Right cardiac atrium (tissue), 5 donors: Measurements from ENCODE around the gene GNAI2. TPM values are rescaled to one million over a fixed set of nuclear protein-coding genes. Genes with fewer than 3 reads are reported as not detected.

Experiments used
- ATAC-seq, 2 donors: fragments of 200-7000 bp; cut with Tn5 transposase; one replicate each; pipeline versions ENCODE4 v1.8.0 to v1.9.1; 2020; ENCODE audit warnings: moderate library complexity in 2 of 2, mild to moderate bottlenecking in 1 of 2
- DNase-seq, 3 donors: peaks; one replicate each; pipeline ENCODE4 v3.0.0-alpha.2; 2020
- H3K27ac ChIP-seq: one replicate; pipeline ENCODE4 v1.5.1; 2013; ENCODE audit warnings: mild to moderate bottlenecking, low read length, control low read depth, moderate library complexity
- H3K27me3 ChIP-seq: one replicate; pipeline ENCODE4 v1.6.1; 2013; ENCODE audit not compliant: control insufficient read depth, insufficient read depth
- H3K4me1 ChIP-seq: one replicate; pipeline ENCODE4 v1.6.1; 2013; ENCODE audit warnings: low read length; ENCODE audit not compliant: control insufficient read depth, insufficient read depth
- H3K4me3 ChIP-seq: one replicate; pipeline ENCODE4 v1.5.1; 2013; ENCODE audit warnings: low read length, control low read depth
- H3K9me3 ChIP-seq: one replicate; pipeline ENCODE4 v1.6.1; 2013; ENCODE audit warnings: low read length; ENCODE audit not compliant: control insufficient read depth
- WGBS: extraction: QIAGEN DNeasy Blood & Tissue Kit; methylation state at CpG from one replicate; pipeline ENCODE4 v1.1.7; 2013; 5-methylcytosine and 5-hydroxymethylcytosine counted together
- intact Hi-C, 4 donors: fragments of 100-400 bp; cut with DNase I; formaldehyde crosslinking; loops; one replicate each; pipeline versions ENCODE4 v1.11.0 to v1.14.0; 2022 to 2023
- polyA plus RNA-seq: library from polyadenylated mRNA; stranded (reverse); fragments of 200-250 nt; gene quantifications from one replicate; pipeline ENCODE4 v1.2.3, GENCODE V29; 2013
- total RNA-seq, 4 donors: library from RNA; stranded (reverse); fragmentation: NEBNext Ultra II Directional; extraction: Animal tissue kit (Norgen Biotek cat#: 25700); gene quantifications; one replicate each; pipeline ENCODE4 v1.2.1, GENCODE V29; 2021
- donor health status: healthy with polysubstance abuse.
- donor health status: DM: no; HTN: yes; CAD: no.
- donor health status: DM: no; HTN: no; CAD: no.
- donor health status: DM: no; HTN: yes; CAD: no; lungs with severe emphysema.
- donor health status: DM: yes; HTN: yes; CAD: no.

GNAI2 gene
- total and polyA plus RNA-seq, 5 donors = 122 to 149 (median 148) TPM

- Histone ChIP-seq H3K4me3 (no peak overlapping the region), H3K27me3 (no peaks in the 10 kb centered on the region), H3K27ac (no peak overlapping the region), H3K4me1 (no peaks in the 10 kb centered on the region), H3K9me3 (no peaks in the 10 kb centered on the region)
- intact Hi-C loops = loop anchor here in 2 of 4 donors (5.0 kb wide), 2 partner anchors 33 to 78 kb away; no protein-coding TSS in a partner anchor
- DNase-seq (peak; percentile 64 to 88 (median 86)), ATAC-seq (peak; percentile 71 to 75)
- 10% methylated on average over 70 of the region's 70 CpGs for whole genome bisulfite sequencing
Measured at GRCh38 chr3:50194128-50194902, 41.7 kb upstream of the GNAI2 start.

DNA sequence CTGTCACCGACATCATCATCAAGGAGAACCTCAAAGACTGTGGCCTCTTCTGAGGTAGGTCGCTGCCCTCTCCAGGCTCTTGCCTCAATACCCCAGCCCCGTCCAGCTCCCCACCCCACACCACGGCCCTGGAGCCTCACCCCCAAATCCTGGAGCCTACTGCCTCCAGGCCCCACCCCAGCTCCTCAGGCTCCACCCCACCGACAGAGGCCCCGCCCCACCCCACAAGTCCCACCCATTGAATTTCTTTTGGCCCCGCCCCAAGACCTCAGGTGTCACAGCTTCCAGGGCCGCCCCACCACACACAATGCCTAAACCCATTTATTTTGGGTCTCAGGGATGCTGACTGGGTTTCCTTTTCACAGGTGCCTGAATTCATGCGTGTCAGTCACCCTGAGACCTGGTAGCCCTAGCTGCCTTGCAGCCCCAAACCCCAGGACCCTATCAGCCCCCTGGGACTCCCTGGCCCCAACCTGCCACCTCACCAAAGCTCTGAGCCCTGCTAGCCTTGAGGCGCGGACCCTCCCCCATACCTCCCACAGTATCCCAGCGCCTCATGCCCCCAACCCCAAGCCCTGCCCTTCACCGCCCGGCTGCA, 41.0 kb upstream of the GNAI2 start:
- peak; percentile 39 to 40 for ATAC-seq
- Histone ChIP-seq H3K4me3 (no peak overlapping the region), H3K27ac (no peak overlapping the region), H3K9me3 (no peaks in the 10 kb centered on the region), H3K27me3 (no peaks in the 10 kb centered on the region), H3K4me1 (no peaks in the 10 kb centered on the region)
- peak in 2 of 3 donors; percentile 56 to 60 for DNase-seq
- 59% methylated on average over 14 of the region's 14 CpGs for WGBS
- intact Hi-C loops = loop anchor here in 2 of 4 donors (5.0 kb wide), 2 partner anchors 32 to 77 kb away; no protein-coding TSS in a partner anchor

GRCh38 chr3:50195501-50196252, 40.3 kb upstream of the GNAI2 start:
- 61% methylated on average over 4 of the region's 4 CpGs for WGBS
- Histone ChIP-seq H3K4me3 (no peak overlapping the region), H3K9me3 (no peaks in the 10 kb centered on the region), H3K27me3 (no peaks in the 10 kb centered on the region), H3K4me1 (no peaks in the 10 kb centered on the region), H3K27ac (no peak overlapping the region)
- no peak for ATAC-seq
- peak in 2 of 3 donors; percentile 48 to 50 for DNase-seq
- intact Hi-C loops = loop anchor here in 1 of 4 donors (5.0 kb wide), 1 partner anchor 77 kb away; no protein-coding TSS in a partner anchor

DNA sequence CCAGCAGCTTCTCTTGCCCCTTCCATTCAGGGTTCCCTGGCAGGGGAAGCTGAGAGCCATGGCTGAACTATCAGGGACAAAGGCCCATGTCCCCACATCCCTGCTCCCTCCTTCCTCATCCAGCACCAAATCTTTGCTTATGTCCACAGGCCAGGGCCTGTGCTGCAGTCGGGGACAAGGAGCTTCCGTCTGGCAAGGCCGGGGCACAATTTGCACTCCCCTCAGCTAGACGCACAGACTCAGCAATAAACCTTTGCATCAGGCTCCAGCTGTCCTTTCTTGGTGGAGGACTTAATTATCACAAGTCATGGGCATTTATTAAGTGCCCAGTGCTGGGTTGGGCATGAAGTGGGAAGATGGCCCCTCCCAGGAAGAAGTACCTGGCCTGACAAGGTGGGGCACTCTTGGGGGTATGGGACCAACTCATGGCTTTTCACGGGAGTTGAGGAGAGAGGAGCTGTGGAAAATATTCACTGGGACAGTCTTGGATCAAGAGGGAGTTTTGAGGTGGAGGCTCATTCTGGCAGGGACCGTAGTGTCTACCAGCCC, 39.7 kb upstream of the GNAI2 start:
- 70% methylated on average over 6 of the region's 6 CpGs for WGBS
- Histone ChIP-seq H3K27me3 (no peaks in the 10 kb centered on the region), H3K4me1 (no peaks in the 10 kb centered on the region), H3K4me3 (no peak overlapping the region), H3K9me3 (no peaks in the 10 kb centered on the region), H3K27ac (no peak overlapping the region)
- DNase-seq (peak in 2 of 3 donors; percentile 7 to 17), ATAC-seq (no peak)
- intact Hi-C loops = loop anchor here in 1 of 4 donors (5.0 kb wide), 1 partner anchor 76 kb away; no protein-coding TSS in a partner anchor

- ATAC-seq (no peak), DNase-seq (peak in 1 of 3 donors; percentile 33)
- 81% methylated on average over 10 of the region's 10 CpGs for WGBS
- no peaks in the 10 kb centered on the region for H3K27me3 ChIP-seq
- no peaks in the 10 kb centered on the region for H3K9me3 ChIP-seq
- H3K27ac ChIP-seq = no peak overlapping the region
- no peaks in the 10 kb centered on the region for H3K4me1 ChIP-seq
- intact Hi-C loops = no loop called here
- H3K4me3 ChIP-seq = no peak overlapping the region
Measured at GRCh38 chr3:50201573-50202315, 34.3 kb upstream of the GNAI2 start.

GRCh38 chr3:50202353-50203112, 33.5 kb upstream of the GNAI2 start:
- Histone ChIP-seq H3K4me3 (no peak overlapping the region), H3K9me3 (no peaks in the 10 kb centered on the region), H3K27ac (no peak overlapping the region), H3K27me3 (no peaks in the 10 kb centered on the region), H3K4me1 (no peaks in the 10 kb centered on the region)
- peak in 1 of 3 donors; percentile 46 for DNase-seq
- intact Hi-C loops = no loop called here
- no peak for ATAC-seq
- 86% methylated on average over 16 of the region's 16 CpGs for WGBS

GRCh38 chr3:50203113-50203808, 32.7 kb upstream of the GNAI2 start:
- no peak overlapping the region for H3K4me3 ChIP-seq
- DNase-seq (peak in 2 of 3 donors; percentile 6 to 56), ATAC-seq (no peak)
- intact Hi-C loops = no loop called here
- no peaks in the 10 kb centered on the region for H3K4me1 ChIP-seq
- no peak overlapping the region for H3K27ac ChIP-seq
- WGBS = 69% methylated on average over 9 of the region's 9 CpGs
- H3K27me3 ChIP-seq = no peaks in the 10 kb centered on the region
- H3K9me3 ChIP-seq = no peaks in the 10 kb centered on the region

- Histone ChIP-seq H3K27me3 (no peaks in the 10 kb centered on the region), H3K4me1 (no peaks in the 10 kb centered on the region), H3K4me3 (no peak overlapping the region), H3K27ac (no peak overlapping the region), H3K9me3 (no peaks in the 10 kb centered on the region)
- WGBS = 68% methylated on average over 12 of the region's 12 CpGs
- intact Hi-C loops = no loop called here
- no peak for ATAC-seq
- peak in 2 of 3 donors; percentile 26 to 31 for DNase-seq
Measured at GRCh38 chr3:50203809-50204803, 31.9 kb upstream of the GNAI2 start.
